GM23248 (cell line): ENCODE results near the gene GRIN2D. TPM values are rescaled to one million over a fixed set of nuclear protein-coding genes. Genes with fewer than 3 reads are reported as not detected.
A peak's percentile ranks its signal among the peaks of the same experiment; 100 is the strongest.

Source experiments
- DNase-seq: peaks from one replicate; pipeline ENCODE4 v3.0.0-alpha.2; 2015
- H2AFZ ChIP-seq: fragments of 200-600 bp; sonication (generic); 2 replicates; pipeline ENCODE4 v1.6.1; 2016; ENCODE audit warnings: antibody characterized with exemption
- H3F3A ChIP-seq: fragments of 200-600 bp; sonication (generic); 2 replicates; pipeline ENCODE4 v1.6.1; 2016; ENCODE audit warnings: mild to moderate bottlenecking, antibody characterized with exemption, mixed run types; ENCODE audit not compliant: insufficient read depth
- H3K27ac ChIP-seq: fragments of 200-600 bp; sonication (generic); 2 replicates; pipeline ENCODE4 v1.5.1; 2016; ENCODE audit warnings: mild to moderate bottlenecking
- H3K27me3 ChIP-seq: fragments of 200-600 bp; sonication (generic); replicated peaks from 2 replicates; pipeline ENCODE4 v1.6.1; 2016; ENCODE audit warnings: mild to moderate bottlenecking; ENCODE audit not compliant: insufficient read depth
- H3K36me3 ChIP-seq: fragments of 200-600 bp; sonication (generic); 2 replicates; pipeline ENCODE4 v1.6.1; 2016; ENCODE audit warnings: low read depth, mild to moderate bottlenecking
- H3K4me1 ChIP-seq: fragments of 200-600 bp; sonication (generic); 2 replicates; pipeline ENCODE4 v1.6.1; 2016; ENCODE audit warnings: mild to moderate bottlenecking; ENCODE audit not compliant: insufficient read depth
- H3K4me2 ChIP-seq: fragments of 200-600 bp; sonication (generic); one replicate; pipeline ENCODE4 v1.6.1; 2016; ENCODE audit warnings: mild to moderate bottlenecking; ENCODE audit not compliant: unreplicated experiment
- H3K4me3 ChIP-seq: fragments of 200-600 bp; sonication (generic); 2 replicates; pipeline ENCODE4 v1.5.1; 2016; ENCODE audit warnings: mild to moderate bottlenecking
- H3K79me2 ChIP-seq: fragments of 200-600 bp; sonication (generic); 2 replicates; pipeline ENCODE4 v1.6.1; 2016; ENCODE audit warnings: mild to moderate bottlenecking; ENCODE audit not compliant: insufficient read depth
- H3K9ac ChIP-seq: fragments of 200-600 bp; sonication (generic); 2 replicates; pipeline ENCODE4 v1.6.1; 2016; ENCODE audit warnings: mild to moderate bottlenecking
- H3K9me2 ChIP-seq: fragments of 200-600 bp; sonication (generic); 2 replicates; pipeline ENCODE4 v1.6.1; 2016; ENCODE audit warnings: mixed run types, mild to moderate bottlenecking, moderate library complexity; ENCODE audit not compliant: insufficient read depth
- H3K9me3 ChIP-seq: fragments of 200-600 bp; sonication (generic); one replicate; pipeline ENCODE4 v1.6.1; 2017; ENCODE audit warnings: low read depth
- H4K20me1 ChIP-seq: fragments of 200-600 bp; sonication (generic); 2 replicates; pipeline ENCODE4 v1.6.0; 2016; ENCODE audit not compliant: insufficient read depth
- EZH2 ChIP-seq: fragments of 200-600 bp; sonication (generic); IDR thresholded peaks from 2 replicates; pipeline ENCODE4 v1.6.1; 2018; ENCODE audit warnings: antibody characterized with exemption, mild to moderate bottlenecking; ENCODE audit not compliant: insufficient read depth, poor library complexity, severe bottlenecking
- EZH2phosphoT487 ChIP-seq: fragments of 200-600 bp; sonication (generic); IDR thresholded peaks from 2 replicates; pipeline ENCODE4 v1.6.1; 2018; ENCODE audit warnings: antibody characterized with exemption, moderate library complexity, mild to moderate bottlenecking, low read depth; ENCODE audit not compliant: insufficient read depth
- WGBS, 2 experiments: methylation state at CpG; one replicate each; pipeline ENCODE4 v1.1.6; 2015 to 2017; ENCODE audit warnings: low lambda C conversion rate in 2 of 2, low coverage in 1 of 2; ENCODE audit errors: missing lambda C conversion rate in 2 of 2; 5-methylcytosine and 5-hydroxymethylcytosine counted together
- in situ Hi-C: fragments of 300-500 bp; cut with MboI; formaldehyde crosslinking; loops from 2 replicates; pipeline ENCODE4 v1.15.0; 2020
- polyA plus RNA-seq: library from polyadenylated mRNA; unstranded; fragments of >200 nt; fragmentation: Nextera tagmentation; extraction: Ambion mirVana; gene quantifications from 2 replicates; pipeline ENCODE4 v1.2.1, GENCODE V29; 2016
- total RNA-seq: library from RNA; depleted of rRNA; stranded (reverse); fragments of >200 nt; shearing (Covaris generic); gene quantifications from 2 replicates; pipeline ENCODE4 v1.2.3, GENCODE V29; 2014

GRIN2D gene
- total and polyA plus RNA-seq, 2 experiments from 2014 or later, result 0.10 to 0.54 TPM

DNA sequence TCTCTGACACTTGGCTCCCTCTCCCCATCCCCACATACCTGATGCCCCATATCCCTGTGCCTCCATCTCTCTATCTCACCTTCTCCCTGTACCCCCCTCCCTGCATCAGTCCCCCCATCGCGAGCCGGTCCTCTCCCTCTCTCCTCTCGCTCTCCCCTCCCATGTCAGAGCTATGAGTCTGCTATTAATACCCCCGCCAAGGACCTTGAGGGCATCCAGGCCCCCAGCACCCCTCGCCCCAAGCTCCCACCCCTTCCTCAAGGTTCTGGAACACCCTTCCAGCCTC, 1.6 kb downstream of the GRIN2D start:
- Histone ChIP-seq H3K79me2 (peaks cover 17% of the 10 kb centered on the region), H3K27me3 (peaks cover 3% of the 10 kb centered on the region; the same call in 1 of the 2 replicates), H3K9me2 (no peaks in the 10 kb centered on the region), H3K36me3 (no peaks in the 10 kb centered on the region), H3K9me3 (no peaks in the 10 kb centered on the region), H3K27ac (no peak overlapping the region), H3K4me3 (no peak overlapping the region), H3F3A (peaks cover 19% of the 10 kb centered on the region), H4K20me1 (no peaks in the 10 kb centered on the region), H2AFZ (no peak overlapping the region), H3K4me1 (peaks cover 11% of the 10 kb centered on the region), H3K4me2 (no peak overlapping the region), H3K9ac (no peak overlapping the region)
- in situ Hi-C loops, result no loop called here
- 0 to 14% methylated on average over 1 to 6 of the region's 6 CpGs for WGBS, 2 experiments
- TF ChIP-seq EZH2 (no peak), EZH2phosphoT487 (no peak)
- DNase-seq, result no peak

DNA sequence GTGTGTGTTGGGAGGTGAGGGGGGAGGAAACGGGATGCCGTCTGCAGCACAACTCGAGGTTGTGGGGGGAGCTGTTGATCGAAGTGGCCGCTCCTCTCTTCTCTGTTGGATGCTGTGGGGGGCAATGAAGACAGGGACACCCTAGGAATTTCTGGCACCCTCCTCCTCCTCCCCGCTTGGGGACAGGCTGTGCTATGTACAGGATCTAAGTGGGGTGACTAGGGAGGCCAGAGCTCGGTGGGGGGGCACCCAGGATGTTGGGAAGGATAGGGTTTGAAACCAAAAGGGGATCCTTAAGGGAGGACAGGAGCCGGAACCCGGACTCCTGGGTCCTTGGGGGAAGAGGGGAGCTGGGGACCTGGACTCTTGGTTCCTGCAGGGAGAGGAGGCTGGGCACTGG, 2.0 kb downstream of the GRIN2D start:
- Histone ChIP-seq H3K4me1 (peaks cover 11% of the 10 kb centered on the region), H4K20me1 (no peaks in the 10 kb centered on the region), H3K4me3 (no peak overlapping the region), H3K9me3 (no peaks in the 10 kb centered on the region), H3K36me3 (no peaks in the 10 kb centered on the region), H3K27me3 (peaks cover 3% of the 10 kb centered on the region; the same call in 1 of the 2 replicates), H3K4me2 (no peak overlapping the region), H3K79me2 (peaks cover 13% of the 10 kb centered on the region), H3K9me2 (no peaks in the 10 kb centered on the region), H3K27ac (no peak overlapping the region), H3K9ac (no peak overlapping the region), H2AFZ (no peak overlapping the region), H3F3A (peaks cover 19% of the 10 kb centered on the region)
- WGBS, 2 experiments, result 21 to 24% methylated on average over 7 to 9 of the region's 9 CpGs
- in situ Hi-C loops, result no loop called here
- DNase-seq, result no peak
- TF ChIP-seq EZH2phosphoT487, result no peak
- no peak for TF ChIP-seq EZH2

DNA sequence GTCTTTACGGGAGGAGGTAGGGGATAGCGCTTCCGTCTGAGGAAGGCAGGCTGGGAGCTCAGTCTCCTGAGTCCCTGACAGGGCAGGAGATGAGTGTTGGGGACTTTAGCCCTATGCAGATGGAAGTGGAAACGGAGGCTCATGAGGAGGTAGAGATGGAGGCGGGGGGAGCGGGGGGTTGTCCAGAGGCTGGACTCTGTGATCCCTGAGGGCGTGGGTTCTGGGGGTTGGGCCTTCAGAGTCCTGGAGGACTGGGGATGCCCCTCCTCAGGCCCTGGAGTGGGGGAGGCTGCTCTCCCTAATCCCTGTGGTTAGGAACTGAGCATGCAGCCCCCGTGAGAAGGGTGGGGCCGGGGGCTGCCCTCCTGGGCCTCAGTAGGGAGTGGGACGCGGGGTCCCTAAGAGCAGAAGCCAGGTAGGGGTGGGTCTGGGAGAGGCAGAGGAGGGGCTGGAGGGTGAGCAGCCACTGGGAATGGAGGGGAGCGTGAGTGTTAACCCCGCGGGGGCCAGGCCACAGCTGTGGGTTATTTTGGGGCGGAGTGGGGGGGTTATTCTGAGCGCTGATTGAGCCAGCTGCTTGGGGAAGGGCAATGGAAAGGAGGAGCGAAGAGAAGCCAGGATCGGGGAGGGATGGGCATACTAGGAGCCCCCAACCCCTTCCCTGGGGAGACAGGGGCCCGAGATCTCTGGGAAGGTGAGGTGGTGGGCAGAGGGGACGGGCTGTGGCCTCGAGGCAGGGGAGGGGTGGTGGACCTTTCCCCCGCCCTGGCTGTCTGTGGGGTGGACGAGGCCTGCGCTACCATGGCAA, 2.8 kb downstream of the GRIN2D start:
- TF ChIP-seq EZH2phosphoT487 (no peak), EZH2 (no peak)
- no peak for DNase-seq
- Histone ChIP-seq H3K36me3 (no peaks in the 10 kb centered on the region), H4K20me1 (no peaks in the 10 kb centered on the region), H3K27ac (no peak overlapping the region), H3K79me2 (peaks cover 6% of the 10 kb centered on the region), H3K9me2 (no peaks in the 10 kb centered on the region), H3K9ac (no peak overlapping the region), H3K27me3 (peaks cover 3% of the 10 kb centered on the region; the same call in 1 of the 2 replicates), H3K9me3 (no peaks in the 10 kb centered on the region), H3K4me2 (no peak overlapping the region), H3F3A (peaks cover 19% of the 10 kb centered on the region), H3K4me3 (no peak overlapping the region), H3K4me1 (peaks cover 11% of the 10 kb centered on the region), H2AFZ (no peak overlapping the region)
- WGBS, 2 experiments, result 52 to 56% methylated on average over 13 to 24 of the region's 24 CpGs
- in situ Hi-C loops, result no loop called here

GRCh38 chr19:48396824-48397176, 3.3 kb downstream of the GRIN2D start:
- H3K79me2 ChIP-seq, result no peaks in the 10 kb centered on the region
- no peak overlapping the region for H3K27ac ChIP-seq
- peaks cover 19% of the 10 kb centered on the region for H3F3A ChIP-seq
- no peak overlapping the region for H2AFZ ChIP-seq
- DNase-seq, result no peak
- H3K4me2 ChIP-seq, result peak overlapping the region; percentile 98
- peaks cover 11% of the 10 kb centered on the region for H3K4me1 ChIP-seq
- no peaks in the 10 kb centered on the region for H3K36me3 ChIP-seq
- H4K20me1 ChIP-seq, result no peaks in the 10 kb centered on the region
- in situ Hi-C loops, result no loop called here
- H3K27me3 ChIP-seq, result peaks cover 3% of the 10 kb centered on the region; the same call in 1 of the 2 replicates
- TF ChIP-seq EZH2, result no peak
- no peak for TF ChIP-seq EZH2phosphoT487
- peak overlapping the region; percentile 99; the same call in 1 of the 2 replicates for H3K9ac ChIP-seq
- H3K4me3 ChIP-seq, result peak overlapping the region; percentile 92; the same call in 1 of the 2 replicates
- 70 to 87% methylated on average over 2 of the region's 2 CpGs for WGBS, 2 experiments
- no peaks in the 10 kb centered on the region for H3K9me2 ChIP-seq
- no peaks in the 10 kb centered on the region for H3K9me3 ChIP-seq
